ENCODE results near the gene CRB2. TPM values are rescaled to one million over a fixed set of nuclear protein-coding genes. Genes with fewer than 3 reads are reported as not detected.
A peak's percentile ranks its signal among the peaks of the same experiment; 100 is the strongest.

Gene CRB2
- total RNA-seq, 1 donor from 2014 or later = not detected

DNA sequence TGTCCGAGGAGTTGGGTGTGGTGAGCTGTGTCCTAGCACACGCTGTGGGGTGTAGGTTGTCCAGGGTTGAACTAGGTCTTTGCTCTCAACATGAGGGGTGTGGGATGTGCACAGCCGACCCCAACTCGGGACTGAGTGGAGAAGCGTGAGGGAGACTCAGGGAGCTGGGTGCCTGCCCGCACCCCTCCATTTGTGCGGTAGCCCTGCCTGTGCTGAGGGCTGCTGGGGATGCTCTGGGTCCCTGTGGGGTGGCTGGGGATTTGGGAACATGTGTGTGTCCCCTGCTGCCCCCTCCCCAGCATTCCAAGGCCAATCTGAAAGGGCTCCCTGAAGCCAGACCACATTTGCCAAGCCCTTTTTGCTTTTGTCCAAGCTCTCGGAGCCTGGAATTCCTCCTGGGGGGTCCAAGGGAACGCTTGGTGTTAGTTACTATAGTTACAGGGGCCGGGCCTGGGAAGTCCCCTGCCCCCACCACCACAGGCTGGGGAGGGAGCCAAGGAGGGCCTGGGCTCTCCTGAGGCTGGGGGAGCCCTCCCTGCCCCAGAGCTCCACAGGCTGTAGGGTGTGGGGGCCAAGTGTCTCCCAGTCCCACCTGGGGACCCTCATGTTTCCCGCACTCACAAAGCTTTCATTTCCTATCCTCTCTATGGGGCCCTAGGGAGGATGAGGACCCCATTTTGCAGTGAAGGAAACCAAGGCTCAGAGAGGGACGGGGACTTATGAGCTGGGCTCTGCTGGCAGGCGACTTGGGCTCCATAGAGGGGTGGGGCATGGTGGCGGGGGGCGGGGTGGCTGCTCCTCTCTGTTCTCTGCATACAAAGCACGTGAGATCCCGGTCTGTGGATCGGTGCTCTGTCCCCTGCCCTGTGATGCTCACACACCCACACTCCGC, 1.1 kb downstream of the CRB2 start:
- Mint-ChIP-seq H3K4me1 (ENCODE audit: low read depth) (peaks cover 14% of the 10 kb centered on the region), H3K27ac (no peak overlapping the region)
- intact Hi-C loops (cut with micrococcal nuclease) = no loop called here

GRCh38 chr9:123357743-123358059, 1.7 kb downstream of the CRB2 start:
- DNase-seq (ENCODE audit: low spot score) = no peak
- Mint-ChIP-seq H3K27ac (no peak overlapping the region), H3K36me3 (ENCODE audit: low read depth) (no peaks in the 10 kb centered on the region), H3K4me1 (ENCODE audit: low read depth) (peaks cover 14% of the 10 kb centered on the region), H3K4me3 (ENCODE audit: low read depth) (no peak overlapping the region), H3K9me3 (no peaks in the 10 kb centered on the region), H3K27me3 (ENCODE audit: low read depth) (peaks cover under 1% of the 10 kb centered on the region)
- intact Hi-C loops (cut with micrococcal nuclease) = no loop called here

More for the DNA sequence above, 1.1 kb downstream of the CRB2 start:
- no peak overlapping the region for H3K4me3 Mint-ChIP-seq (ENCODE audit: low read depth)
- DNase-seq (ENCODE audit: low spot score) = no peak
- H3K27me3 Mint-ChIP-seq (ENCODE audit: low read depth) = peaks cover 3% of the 10 kb centered on the region
- no peaks in the 10 kb centered on the region for H3K9me3 Mint-ChIP-seq
- no peaks in the 10 kb centered on the region for H3K36me3 Mint-ChIP-seq (ENCODE audit: low read depth)

GRCh38 chr9:123358181-123358905, 2.3 kb downstream of the CRB2 start:
- peaks cover 14% of the 10 kb centered on the region for H3K4me1 Mint-ChIP-seq (ENCODE audit: low read depth)

DNA sequence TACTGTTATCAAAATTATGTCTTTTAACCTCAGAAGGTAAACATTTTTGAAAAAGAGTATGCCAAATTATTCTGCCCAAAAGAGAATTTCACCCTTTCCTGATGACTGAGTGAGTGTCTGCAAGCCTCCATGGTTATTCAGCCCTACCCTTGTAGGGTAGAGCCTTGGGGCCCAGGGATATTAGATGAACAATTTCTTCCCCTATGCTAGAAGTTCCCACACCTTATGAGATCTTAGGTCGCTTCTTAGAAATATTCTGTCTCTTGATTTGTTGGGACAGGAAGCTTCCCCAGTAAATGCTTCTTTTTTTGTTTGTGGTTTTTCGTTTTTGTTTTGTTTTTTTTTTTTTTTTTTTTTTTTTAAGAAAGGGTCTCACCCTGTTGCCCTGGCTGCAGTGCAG, 3.1 kb downstream of the CRB2 start:
- no peak for DNase-seq (ENCODE audit: low spot score)
- H3K4me3 Mint-ChIP-seq (ENCODE audit: low read depth) = no peak overlapping the region
- intact Hi-C loops (cut with micrococcal nuclease) = no loop called here
- peaks cover 13% of the 10 kb centered on the region for H3K4me1 Mint-ChIP-seq (ENCODE audit: low read depth)
- no peaks in the 10 kb centered on the region for H3K36me3 Mint-ChIP-seq (ENCODE audit: low read depth)
- H3K9me3 Mint-ChIP-seq = no peaks in the 10 kb centered on the region
- H3K27me3 Mint-ChIP-seq (ENCODE audit: low read depth) = no peaks in the 10 kb centered on the region
- H3K27ac Mint-ChIP-seq = no peak overlapping the region

More at GRCh38 chr9:123358181-123358905, 2.3 kb downstream of the CRB2 start:
- no peak overlapping the region for H3K27ac Mint-ChIP-seq
- H3K9me3 Mint-ChIP-seq = no peaks in the 10 kb centered on the region
- H3K36me3 Mint-ChIP-seq (ENCODE audit: low read depth) = no peaks in the 10 kb centered on the region
- intact Hi-C loops (cut with micrococcal nuclease) = no loop called here
- no peak overlapping the region for H3K4me3 Mint-ChIP-seq (ENCODE audit: low read depth)
- H3K27me3 Mint-ChIP-seq (ENCODE audit: low read depth) = no peaks in the 10 kb centered on the region
- DNase-seq (ENCODE audit: low spot score) = no peak

DNA sequence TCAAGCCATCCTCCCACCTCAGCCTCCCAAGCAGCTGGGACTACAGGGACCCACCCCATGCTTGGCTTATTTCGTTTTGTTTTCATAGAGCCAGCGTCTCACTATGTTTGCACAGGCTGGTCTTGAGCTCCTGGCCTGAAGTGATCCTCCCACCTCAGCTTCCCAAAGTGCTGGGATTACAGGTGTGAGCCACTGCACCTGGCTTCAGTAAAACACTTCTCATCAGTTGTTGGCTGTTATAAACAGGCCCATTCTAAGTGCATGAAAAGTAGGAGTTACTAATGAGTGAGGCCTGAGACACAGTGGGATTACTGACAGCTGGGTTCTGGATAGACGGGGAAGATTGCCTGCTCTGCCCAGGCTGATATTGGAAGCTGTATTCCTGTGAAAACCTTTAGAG, 3.5 kb downstream of the CRB2 start:
- H3K27me3 Mint-ChIP-seq (ENCODE audit: low read depth) = no peaks in the 10 kb centered on the region
- H3K36me3 Mint-ChIP-seq (ENCODE audit: low read depth) = no peaks in the 10 kb centered on the region
- no peaks in the 10 kb centered on the region for H3K9me3 Mint-ChIP-seq
- intact Hi-C loops (cut with micrococcal nuclease) = no loop called here
- DNase-seq (ENCODE audit: low spot score) = no peak
- no peak overlapping the region for H3K27ac Mint-ChIP-seq
- H3K4me1 Mint-ChIP-seq (ENCODE audit: low read depth) = peaks cover 12% of the 10 kb centered on the region
- H3K4me3 Mint-ChIP-seq (ENCODE audit: low read depth) = no peak overlapping the region

DNA sequence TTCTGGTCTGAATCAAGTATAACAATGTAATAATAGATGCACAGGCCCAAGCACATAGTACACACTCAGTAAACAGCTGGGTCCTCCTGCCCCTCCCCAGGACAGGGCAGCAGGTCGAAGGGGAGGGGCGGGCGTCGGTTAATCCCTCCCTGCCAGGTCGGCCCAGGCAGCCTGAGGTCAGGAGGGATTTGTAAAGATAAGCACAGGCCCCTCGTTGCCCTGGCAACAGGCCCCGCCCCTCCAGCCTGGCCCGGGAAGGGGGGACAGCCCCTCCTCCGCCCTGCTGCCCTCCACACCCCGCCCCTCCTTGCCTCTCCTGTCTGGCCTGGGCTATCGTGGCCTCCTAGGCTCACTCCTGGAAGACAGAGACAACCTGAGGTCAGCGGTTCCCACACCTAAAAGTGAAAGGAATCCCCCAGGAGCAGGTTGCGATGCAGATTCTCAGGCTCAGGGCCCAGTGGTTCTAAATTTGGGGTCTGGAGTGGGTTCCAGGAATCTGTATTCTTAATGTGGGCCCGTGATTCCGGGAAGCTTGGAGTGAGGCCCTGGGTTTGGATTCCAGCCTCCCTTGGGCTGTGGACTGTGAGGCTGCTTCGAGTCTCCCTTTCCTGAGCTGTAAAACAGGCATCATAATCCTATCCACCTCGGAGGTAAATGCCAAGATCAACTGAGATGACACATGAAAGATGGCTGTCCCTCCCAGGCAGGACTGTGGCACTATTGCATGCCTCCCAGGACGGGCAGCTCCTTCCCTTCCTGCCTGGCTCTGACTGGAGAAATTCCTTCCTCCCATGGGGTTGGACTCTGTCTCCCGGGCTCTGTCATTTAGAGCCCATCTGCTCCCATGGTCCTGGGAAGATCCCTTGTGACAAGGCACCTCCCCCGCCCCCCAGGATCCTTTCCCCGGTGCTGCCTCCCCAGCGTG, 4.4 kb downstream of the CRB2 start:
- intact Hi-C loops (cut with micrococcal nuclease) = no loop called here
- H3K27me3 Mint-ChIP-seq (ENCODE audit: low read depth) = no peaks in the 10 kb centered on the region
- H3K36me3 Mint-ChIP-seq (ENCODE audit: low read depth) = no peaks in the 10 kb centered on the region
- peak; percentile 30 for DNase-seq (ENCODE audit: low spot score)
- no peak overlapping the region for H3K4me3 Mint-ChIP-seq (ENCODE audit: low read depth)
- peaks cover 12% of the 10 kb centered on the region for H3K4me1 Mint-ChIP-seq (ENCODE audit: low read depth)
- H3K9me3 Mint-ChIP-seq = no peaks in the 10 kb centered on the region
- H3K27ac Mint-ChIP-seq = no peak overlapping the region

DNA sequence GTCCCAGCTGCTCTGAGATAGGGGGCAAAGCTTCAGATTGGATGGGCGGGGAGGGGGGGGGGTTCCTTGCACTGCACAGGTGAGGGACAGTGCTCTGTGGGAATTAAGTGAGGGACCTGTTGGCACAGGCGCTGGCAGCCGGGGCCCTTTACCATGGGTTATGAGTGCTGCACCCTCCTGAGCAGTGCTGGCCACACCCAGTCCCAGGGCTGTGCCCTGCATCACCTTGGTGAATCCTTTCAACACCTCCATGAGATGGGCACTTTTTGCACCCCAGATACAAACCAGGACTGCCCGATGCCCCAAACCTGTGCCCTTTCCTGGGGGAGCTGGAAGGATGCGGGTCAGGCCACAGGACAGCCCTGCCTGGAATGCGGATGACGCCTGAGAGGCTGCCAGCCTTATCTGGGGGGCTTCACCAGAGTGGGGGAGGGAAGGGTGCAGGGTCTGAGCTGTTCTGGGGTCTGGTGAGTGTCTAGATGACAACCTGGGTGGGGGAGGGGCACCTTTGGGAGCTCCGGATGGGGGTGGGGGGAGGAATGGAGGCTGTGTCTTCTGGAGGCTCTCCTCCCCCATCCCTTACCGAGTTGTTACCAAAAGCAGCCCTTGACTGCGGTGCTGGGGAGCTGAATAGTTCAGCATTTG, 5.2 kb downstream of the CRB2 start:
- no peak for DNase-seq (ENCODE audit: low spot score)
- intact Hi-C loops (cut with micrococcal nuclease) = no loop called here
- H3K36me3 Mint-ChIP-seq (ENCODE audit: low read depth) = no peaks in the 10 kb centered on the region
- H3K4me3 Mint-ChIP-seq (ENCODE audit: low read depth) = no peak overlapping the region
- H3K27ac Mint-ChIP-seq = no peak overlapping the region
- no peaks in the 10 kb centered on the region for H3K9me3 Mint-ChIP-seq
- no peaks in the 10 kb centered on the region for H3K27me3 Mint-ChIP-seq (ENCODE audit: low read depth)
- H3K4me1 Mint-ChIP-seq (ENCODE audit: low read depth) = peaks cover 12% of the 10 kb centered on the region

GRCh38 chr9:123361731-123362510, 5.9 kb downstream of the CRB2 start:
- no peak for DNase-seq (ENCODE audit: low spot score)
- no peaks in the 10 kb centered on the region for H3K9me3 Mint-ChIP-seq
- no peak overlapping the region for H3K27ac Mint-ChIP-seq
- H3K4me1 Mint-ChIP-seq (ENCODE audit: low read depth) = peaks cover 12% of the 10 kb centered on the region
- H3K36me3 Mint-ChIP-seq (ENCODE audit: low read depth) = no peaks in the 10 kb centered on the region
- H3K4me3 Mint-ChIP-seq (ENCODE audit: low read depth) = no peak overlapping the region
- no peaks in the 10 kb centered on the region for H3K27me3 Mint-ChIP-seq (ENCODE audit: low read depth)
- intact Hi-C loops (cut with micrococcal nuclease) = no loop called here

GRCh38 chr9:123362856-123363255, 6.9 kb downstream of the CRB2 start:
- no peaks in the 10 kb centered on the region for H3K36me3 Mint-ChIP-seq (ENCODE audit: low read depth)
- no peak for DNase-seq (ENCODE audit: low spot score)
- intact Hi-C loops (cut with micrococcal nuclease) = no loop called here
- H3K9me3 Mint-ChIP-seq = no peaks in the 10 kb centered on the region
- no peaks in the 10 kb centered on the region for H3K27me3 Mint-ChIP-seq (ENCODE audit: low read depth)
- H3K27ac Mint-ChIP-seq = no peak overlapping the region
- peaks cover 12% of the 10 kb centered on the region for H3K4me1 Mint-ChIP-seq (ENCODE audit: low read depth)
- H3K4me3 Mint-ChIP-seq (ENCODE audit: low read depth) = no peak overlapping the region

DNA sequence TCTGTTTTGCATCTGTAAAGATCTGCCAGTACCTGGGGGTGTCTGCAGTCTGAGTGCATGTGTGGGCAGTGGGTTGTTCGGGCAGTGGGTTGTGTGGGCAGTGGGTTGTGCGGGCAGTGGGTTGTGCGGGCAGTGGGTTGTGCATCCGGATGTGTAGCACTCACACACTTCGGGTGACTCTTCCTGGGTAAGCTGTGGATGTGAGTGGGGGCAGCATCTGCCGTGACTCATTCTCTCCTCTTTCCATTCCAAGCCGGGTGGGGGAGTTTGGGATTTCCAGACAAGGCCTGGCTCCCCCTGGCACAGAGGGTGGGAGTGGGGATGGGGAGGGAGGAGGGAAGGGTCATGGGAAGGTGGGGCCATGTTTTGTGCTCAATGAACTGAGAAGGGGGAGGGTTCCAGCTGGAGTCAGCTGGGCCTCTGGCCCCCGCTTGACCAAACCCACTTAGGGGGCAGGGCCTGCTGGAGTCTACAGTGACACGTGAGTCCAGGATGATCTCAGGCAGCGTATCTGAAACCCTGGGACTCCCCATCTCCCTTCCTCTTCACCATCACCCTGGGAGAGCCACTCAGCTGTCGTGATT, 8.3 kb downstream of the CRB2 start:
- no peak for DNase-seq (ENCODE audit: low spot score)
- intact Hi-C loops (cut with micrococcal nuclease) = no loop called here
- no peaks in the 10 kb centered on the region for H3K36me3 Mint-ChIP-seq (ENCODE audit: low read depth)
- no peak overlapping the region for H3K4me3 Mint-ChIP-seq (ENCODE audit: low read depth)
- no peaks in the 10 kb centered on the region for H3K27me3 Mint-ChIP-seq (ENCODE audit: low read depth)
- H3K27ac Mint-ChIP-seq = no peak overlapping the region
- H3K4me1 Mint-ChIP-seq (ENCODE audit: low read depth) = peaks cover 8% of the 10 kb centered on the region
- H3K9me3 Mint-ChIP-seq = no peaks in the 10 kb centered on the region

- intact Hi-C loops (cut with micrococcal nuclease) = no loop called here
- no peak overlapping the region for H3K27ac Mint-ChIP-seq
- DNase-seq (ENCODE audit: low spot score) = no peak
- H3K4me1 Mint-ChIP-seq (ENCODE audit: low read depth) = no peaks in the 10 kb centered on the region
- no peaks in the 10 kb centered on the region for H3K9me3 Mint-ChIP-seq
- no peak overlapping the region for H3K4me3 Mint-ChIP-seq (ENCODE audit: low read depth)
- H3K27me3 Mint-ChIP-seq (ENCODE audit: low read depth) = no peaks in the 10 kb centered on the region
- H3K36me3 Mint-ChIP-seq (ENCODE audit: low read depth) = no peaks in the 10 kb centered on the region
Observed at GRCh38 chr9:123365287-123365880, 9.4 kb downstream of the CRB2 start.
